Nephron (organoid): ENCODE measurements around the gene ZYG11A.

Experiments used
- H3K27ac Mint-ChIP-seq, 3 experiments: 2 replicates each; pipeline ENCODE4 v1.8.0; 2020; ENCODE audit warnings: mixed read lengths in 3 of 3, mild to moderate bottlenecking in 2 of 3, moderate library complexity in 1 of 3
- H3K27me3 Mint-ChIP-seq: 2 replicates; pipeline ENCODE4 v1.8.0; 2021; ENCODE audit warnings: low read depth, mild to moderate bottlenecking, moderate library complexity, mixed read lengths
- H3K36me3 Mint-ChIP-seq: 2 replicates; pipeline ENCODE4 v1.8.0; 2020; ENCODE audit warnings: low read depth, mixed read lengths
- H3K4me1 Mint-ChIP-seq: 2 replicates; pipeline ENCODE4 v1.8.0; 2020; ENCODE audit warnings: mixed read lengths
- H3K4me3 Mint-ChIP-seq, 3 experiments: 2 replicates each; pipeline ENCODE4 v1.8.0; 2020; ENCODE audit warnings: mild to moderate bottlenecking in 3 of 3, mixed read lengths in 3 of 3, moderate library complexity in 2 of 3
- H3K9me3 Mint-ChIP-seq: 2 replicates; pipeline ENCODE4 v1.8.0; 2020; ENCODE audit warnings: mixed read lengths
- CTCF ChIP-seq, 3 experiments: fragments of 200-600 bp; sonication (generic); IDR thresholded peaks; one replicate each; pipeline ENCODE4 v1.5.0; 2021; ENCODE audit warnings: antibody characterized with exemption in 3 of 3; ENCODE audit not compliant: unreplicated experiment in 3 of 3

Gene ZYG11A

DNA sequence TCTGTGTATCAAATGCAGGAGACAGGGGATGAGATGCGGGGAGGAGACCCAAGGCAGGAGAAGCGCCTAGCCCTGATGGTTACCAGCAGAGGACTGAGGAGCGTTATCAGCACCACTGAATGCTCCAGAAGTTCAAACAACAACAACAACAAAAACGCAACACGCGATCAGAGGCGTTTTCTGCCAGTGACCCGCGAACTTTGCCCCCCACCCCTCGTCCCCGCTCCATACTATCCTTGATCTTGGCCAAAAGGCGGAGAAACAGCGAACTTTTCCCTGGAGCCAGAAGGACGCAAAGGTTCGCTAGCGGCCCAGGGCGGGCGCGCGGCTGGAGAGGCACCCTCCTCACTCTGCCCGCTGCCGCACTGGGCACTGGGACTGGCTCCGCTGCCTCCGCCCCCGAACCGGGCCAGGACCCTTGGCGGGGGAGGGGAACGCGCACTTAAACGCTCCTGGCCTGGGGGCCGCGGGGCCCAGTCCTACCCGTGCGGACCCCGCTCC is 78.3 kb downstream of the ZYG11A start:
- H3K4me3 Mint-ChIP-seq = peak overlapping the region; percentile 68 to 85 (median 83)
- no peaks in the 10 kb centered on the region for H3K36me3 Mint-ChIP-seq
- peak overlapping the region in 2 of 3 experiments; percentile 48 to 73 for H3K27ac Mint-ChIP-seq
- H3K27me3 Mint-ChIP-seq = peaks cover 50% of the 10 kb centered on the region
- H3K4me1 Mint-ChIP-seq = peaks cover 7% of the 10 kb centered on the region
- TF ChIP-seq CTCF (IDR thresholded peaks at IDR 0.05; ENCODE audit: unreplicated experiment in 3 of 3) = no peak
- peaks cover 5% of the 10 kb centered on the region for H3K9me3 Mint-ChIP-seq

- no peak for TF ChIP-seq CTCF (IDR thresholded peaks at IDR 0.05; ENCODE audit: unreplicated experiment in 3 of 3)
- H3K36me3 Mint-ChIP-seq = peaks cover 5% of the 10 kb centered on the region
- no peaks in the 10 kb centered on the region for H3K9me3 Mint-ChIP-seq
- peaks cover 10% of the 10 kb centered on the region for H3K4me1 Mint-ChIP-seq
- peak overlapping the region; percentile 72 to 93 (median 85) for H3K4me3 Mint-ChIP-seq
- peaks cover 45% of the 10 kb centered on the region for H3K27me3 Mint-ChIP-seq
- H3K27ac Mint-ChIP-seq = peak overlapping the region in 2 of 3 experiments; percentile 1 to 62
Observed at GRCh38 chr1:52925571-52926005, 83.0 kb downstream of the ZYG11A start.

DNA sequence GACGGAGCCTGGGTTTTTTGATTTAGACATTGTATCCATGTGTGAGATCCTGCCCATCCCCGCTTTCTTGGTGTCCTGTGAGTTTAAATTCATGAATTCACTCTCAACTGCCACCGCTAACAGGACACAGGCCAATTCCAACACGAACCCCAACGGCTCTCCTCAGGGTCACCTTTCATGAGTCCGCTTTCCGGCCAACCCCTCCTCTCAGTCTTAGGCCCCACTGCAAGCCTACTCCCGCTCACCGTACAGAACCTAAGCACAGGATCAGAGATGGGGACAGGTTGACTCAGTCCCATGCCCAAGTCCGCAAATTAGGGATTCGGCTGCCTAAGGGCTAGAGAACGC is 84.3 kb downstream of the ZYG11A start:
- H3K4me1 Mint-ChIP-seq = peaks cover 10% of the 10 kb centered on the region
- H3K4me3 Mint-ChIP-seq = peak overlapping the region; percentile 85 to 93 (median 91)
- peaks cover 5% of the 10 kb centered on the region for H3K36me3 Mint-ChIP-seq

GRCh38 chr1:52927212-52928014 is 84.9 kb downstream of the ZYG11A start, which contains the start of gene SCP2:
SCP2 (plus strand) TSS chr1:52927276; CDS start chr1:52927397, 121 bp downstream.
- peaks cover 5% of the 10 kb centered on the region for H3K36me3 Mint-ChIP-seq
- peaks cover 10% of the 10 kb centered on the region for H3K4me1 Mint-ChIP-seq

More for the DNA sequence above, 84.3 kb downstream of the ZYG11A start:
- TF ChIP-seq CTCF (IDR thresholded peaks at IDR 0.05; ENCODE audit: unreplicated experiment in 3 of 3) = no peak
- H3K27me3 Mint-ChIP-seq = peaks cover 38% of the 10 kb centered on the region
- no peak overlapping the region for H3K27ac Mint-ChIP-seq
- no peaks in the 10 kb centered on the region for H3K9me3 Mint-ChIP-seq

GRCh38 chr1:52928015-52928404 is 85.5 kb downstream of the ZYG11A start:
- TF ChIP-seq CTCF (IDR thresholded peaks at IDR 0.05; ENCODE audit: unreplicated experiment in 3 of 3) = no peak
- H3K27ac Mint-ChIP-seq = peak overlapping the region; percentile 13 to 55 (median 21)
- peaks cover 10% of the 10 kb centered on the region for H3K4me1 Mint-ChIP-seq

More at GRCh38 chr1:52927212-52928014, 84.9 kb downstream of the ZYG11A start, which contains the start of gene SCP2:
- Mint-ChIP-seq H3K9me3 (no peaks in the 10 kb centered on the region), H3K27me3 (peaks cover 32% of the 10 kb centered on the region), H3K4me3 (peak within 1 kb of the TSS; percentile 85 to 93 (median 91)), H3K27ac (peak within 1 kb of the TSS; percentile 55 to 75 (median 62))
- no peak for TF ChIP-seq CTCF (IDR thresholded peaks at IDR 0.05; ENCODE audit: unreplicated experiment in 3 of 3)

More at GRCh38 chr1:52928015-52928404, 85.5 kb downstream of the ZYG11A start:
- Mint-ChIP-seq H3K36me3 (peaks cover 5% of the 10 kb centered on the region), H3K9me3 (no peaks in the 10 kb centered on the region), H3K27me3 (peaks cover 26% of the 10 kb centered on the region), H3K4me3 (peak overlapping the region; percentile 85 to 93 (median 91))
